ENCODE data around the gene PLA2R1. TPM values are rescaled to one million over a fixed set of nuclear protein-coding genes. Genes with fewer than 3 reads are reported as not detected.

PLA2R1 gene
- total and polyA plus RNA-seq, 10 of the 15 experiments (the other 5 are each of a cell fraction or from before 2014, with no cell fraction given), result 0.01 to 0.05 (median 0.02) TPM; not detected in 6

DNA sequence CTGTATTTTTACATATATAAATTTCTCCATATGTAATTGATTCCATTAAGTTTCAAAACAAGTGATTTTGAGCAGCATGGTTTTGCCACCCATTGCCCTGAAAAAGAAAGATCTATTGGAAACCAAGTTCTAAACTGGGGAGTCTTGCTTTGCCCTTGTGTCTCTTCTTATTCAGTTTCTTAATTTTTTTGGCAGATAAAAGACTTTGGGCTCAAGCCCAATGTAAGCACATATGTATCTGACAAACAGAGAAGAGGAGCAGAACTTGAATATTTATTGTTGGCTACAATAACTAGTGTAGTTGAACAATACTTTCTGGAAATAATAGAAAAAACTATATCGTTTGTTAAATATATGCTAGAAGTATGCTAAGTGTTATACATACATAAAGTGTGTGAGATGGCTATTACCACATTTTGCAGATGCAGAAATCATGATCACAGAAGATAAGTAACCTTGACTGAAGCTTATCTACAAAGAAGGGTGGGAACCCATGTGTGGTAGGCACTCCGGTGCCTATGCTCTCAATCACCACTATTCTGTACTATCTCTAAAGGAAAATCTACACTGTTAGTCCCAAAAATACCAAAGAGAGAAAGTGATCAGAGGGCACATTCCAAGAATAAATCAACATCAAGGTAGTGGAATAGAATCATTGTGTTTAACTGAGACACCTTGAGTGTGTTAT, 109.1 kb downstream of the PLA2R1 start:
- Histone ChIP-seq H3K4me2 (ENCODE audit: control insufficient read depth, insufficient read depth) (no peak overlapping the region), H3K79me2 (ENCODE audit: control insufficient read depth, insufficient read depth, low read length) (no peaks in the 10 kb centered on the region), H3K27ac (ENCODE audit: control insufficient read depth, insufficient read depth) (no peak overlapping the region), H3K4me3 (no peak overlapping the region), H4K20me1 (ENCODE audit: control insufficient read depth, insufficient read depth) (no peaks in the 10 kb centered on the region), H3K4me1 (ENCODE audit: control insufficient read depth, insufficient read depth, low read length) (no peaks in the 10 kb centered on the region), H3K27me3 (replicated peaks in 1 of 2; ENCODE audit: control insufficient read depth in 2 of 2, insufficient read depth in 2 of 2, low read length in 1 of 2) (no peaks in the 10 kb centered on the region), H3K36me3 (ENCODE audit: control insufficient read depth in 2 of 2, insufficient read depth in 2 of 2, low read length in 1 of 2) (no peaks in the 10 kb centered on the region), H3K9me3 (replicated peaks; ENCODE audit: control insufficient read depth, insufficient read depth, low read length) (no peaks in the 10 kb centered on the region), H2AFZ (ENCODE audit: control insufficient read depth, low read depth, low read length) (no peak overlapping the region), H3K9ac (ENCODE audit: control insufficient read depth, insufficient read depth, low read length) (no peak overlapping the region)
- RAD21 ChIA-PET (ENCODE audit: unreplicated experiment), result no interaction called here
- BruUV-seq (replicated peaks), result no TSS peak
- SMC1A ChIA-PET (ENCODE audit: uncharacterized antibody, unreplicated experiment), result interaction anchor here (1.6 to 2.0 kb wide), 2 partner anchors 13 to 18 kb away, joined by 3 to 7 read pairs; no protein-coding TSS in a partner anchor
- TF ChIP-seq E2F4 (IDR thresholded peaks at IDR 0.05; ENCODE audit: low read depth, low read length), result no peak
- no peak for TF ChIP-seq ESRRA (IDR thresholded peaks at IDR 0.05; ENCODE audit: low read length)
- TF ChIP-seq MTA3 (IDR thresholded peaks at IDR 0.05; ENCODE audit: borderline replicate concordance, low read length), result no peak
- no peak for TF ChIP-seq IRF4 (IDR thresholded peaks at IDR 0.05; ENCODE audit: low read depth, low read length)
- TF ChIP-seq ZNF274 (IDR thresholded peaks at IDR 0.05; ENCODE audit: insufficient read depth, insufficient read length), result no peak
- no peak for TF ChIP-seq NRF1 (conservative IDR thresholded peaks at IDR 0.05; ENCODE audit: low read depth, low read length)
- TF ChIP-seq, protein P1, sequence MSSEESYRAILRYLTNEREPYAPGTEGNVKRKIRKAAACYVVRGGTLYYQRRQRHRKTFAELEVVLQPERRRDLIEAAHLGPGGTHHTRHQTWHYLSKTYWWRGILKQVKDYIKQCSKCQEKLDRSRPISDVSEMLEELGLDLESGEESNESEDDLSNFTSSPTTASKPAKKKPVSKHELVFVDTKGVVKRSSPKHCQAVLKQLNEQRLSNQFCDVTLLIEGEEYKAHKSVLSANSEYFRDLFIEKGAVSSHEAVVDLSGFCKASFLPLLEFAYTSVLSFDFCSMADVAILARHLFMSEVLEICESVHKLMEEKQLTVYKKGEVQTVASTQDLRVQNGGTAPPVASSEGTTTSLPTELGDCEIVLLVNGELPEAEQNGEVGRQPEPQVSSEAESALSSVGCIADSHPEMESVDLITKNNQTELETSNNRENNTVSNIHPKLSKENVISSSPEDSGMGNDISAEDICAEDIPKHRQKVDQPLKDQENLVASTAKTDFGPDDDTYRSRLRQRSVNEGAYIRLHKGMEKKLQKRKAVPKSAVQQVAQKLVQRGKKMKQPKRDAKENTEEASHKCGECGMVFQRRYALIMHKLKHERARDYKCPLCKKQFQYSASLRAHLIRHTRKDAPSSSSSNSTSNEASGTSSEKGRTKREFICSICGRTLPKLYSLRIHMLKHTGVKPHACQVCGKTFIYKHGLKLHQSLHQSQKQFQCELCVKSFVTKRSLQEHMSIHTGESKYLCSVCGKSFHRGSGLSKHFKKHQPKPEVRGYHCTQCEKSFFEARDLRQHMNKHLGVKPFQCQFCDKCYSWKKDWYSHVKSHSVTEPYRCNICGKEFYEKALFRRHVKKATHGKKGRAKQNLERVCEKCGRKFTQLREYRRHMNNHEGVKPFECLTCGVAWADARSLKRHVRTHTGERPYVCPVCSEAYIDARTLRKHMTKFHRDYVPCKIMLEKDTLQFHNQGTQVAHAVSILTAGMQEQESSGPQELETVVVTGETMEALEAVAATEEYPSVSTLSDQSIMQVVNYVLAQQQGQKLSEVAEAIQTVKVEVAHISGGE (CRISPR knock-in tag; IDR thresholded peaks at IDR 0.05), result no peak
- TF ChIP-seq STAT1 (conservative IDR thresholded peaks at IDR 0.05), result no peak
- no peak for TF ChIP-seq FOXM1 (IDR thresholded peaks at IDR 0.05; ENCODE audit: low read depth, low read length)
- no peak for TF ChIP-seq FOXK2 (IDR thresholded peaks at IDR 0.05)
- TF ChIP-seq, protein P2, sequence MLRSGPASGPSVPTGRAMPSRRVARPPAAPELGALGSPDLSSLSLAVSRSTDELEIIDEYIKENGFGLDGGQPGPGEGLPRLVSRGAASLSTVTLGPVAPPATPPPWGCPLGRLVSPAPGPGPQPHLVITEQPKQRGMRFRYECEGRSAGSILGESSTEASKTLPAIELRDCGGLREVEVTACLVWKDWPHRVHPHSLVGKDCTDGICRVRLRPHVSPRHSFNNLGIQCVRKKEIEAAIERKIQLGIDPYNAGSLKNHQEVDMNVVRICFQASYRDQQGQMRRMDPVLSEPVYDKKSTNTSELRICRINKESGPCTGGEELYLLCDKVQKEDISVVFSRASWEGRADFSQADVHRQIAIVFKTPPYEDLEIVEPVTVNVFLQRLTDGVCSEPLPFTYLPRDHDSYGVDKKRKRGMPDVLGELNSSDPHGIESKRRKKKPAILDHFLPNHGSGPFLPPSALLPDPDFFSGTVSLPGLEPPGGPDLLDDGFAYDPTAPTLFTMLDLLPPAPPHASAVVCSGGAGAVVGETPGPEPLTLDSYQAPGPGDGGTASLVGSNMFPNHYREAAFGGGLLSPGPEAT (IDR thresholded peaks at IDR 0.05; ENCODE audit: low read depth), result no peak
- TF ChIP-seq SMARCA5 (IDR thresholded peaks at IDR 0.05), result no peak
- 90% methylated on average over 2 of the region's 2 CpGs for WGBS (ENCODE audit: insufficient coverage, insufficient replicate concordance, low lambda C conversion rate, missing lambda C conversion rate)
- DNase-seq (ENCODE audit: low read depth, low spot score) (no peak), ATAC-seq (no peak), FAIRE-seq (no peak)
- in situ Hi-C loops (cut with MboI), result no loop called here
- CTCF ChIA-PET, result interaction anchor here (1.5 kb wide), 1 partner anchor 15 kb away, joined by 4 read pairs; no protein-coding TSS in a partner anchor
- intact Hi-C loops (cut with micrococcal nuclease; ENCODE audit: unreplicated experiment), result no loop called here
- POLR2A ChIA-PET, result no interaction called here
